ENCODE data around the gene GRAP2.
"Not testable (repeated sequence)": the region's sequence is repeated elsewhere in the genome, so short reads cannot be mapped to it uniquely, and the experiment has no call there.

The GRAP2 gene

GRCh38 chr22:39900306-39901227, at the start of gene GRAP2:
Gene GRAP2, plus strand, starts transcription at chr22:39901084. Its CDS starts 46,023 bp downstream, at chr22:39947107.
- no peak for DNase-seq

GRCh38 chr22:39851606-39852315, 49.1 kb upstream of the GRAP2 start:
- no peak for DNase-seq

- DNase-seq = no peak
These were observed 48.1 kb upstream of the GRAP2 start for GRCh38 chr22:39852799-39853198.

- DNase-seq = no peak
These were observed 44.3 kb upstream of the GRAP2 start for GRCh38 chr22:39856588-39856987.

- no peak for DNase-seq
These were observed 40.8 kb upstream of the GRAP2 start for GRCh38 chr22:39859903-39860588.

- DNase-seq = no peak
These were observed 32.1 kb upstream of the GRAP2 start for GRCh38 chr22:39868741-39869140.

GRCh38 chr22:39869797-39870196, 31.1 kb upstream of the GRAP2 start:
- DNase-seq = not testable (repeated sequence)

GRCh38 chr22:39871008-39871798, 29.7 kb upstream of the GRAP2 start:
- no peak for DNase-seq

- no peak for DNase-seq
These were observed 28.3 kb upstream of the GRAP2 start for GRCh38 chr22:39872548-39872947.

- no peak for DNase-seq
These were observed 26.9 kb upstream of the GRAP2 start for GRCh38 chr22:39873965-39874364.

GRCh38 chr22:39875176-39875885, 25.6 kb upstream of the GRAP2 start:
- DNase-seq = not testable (repeated sequence)

GRCh38 chr22:39877079-39877845, 23.6 kb upstream of the GRAP2 start:
- DNase-seq = no peak

- DNase-seq = no peak
These were observed 20.2 kb upstream of the GRAP2 start for GRCh38 chr22:39880722-39881121.

GRCh38 chr22:39883057-39883456, 17.8 kb upstream of the GRAP2 start:
- no peak for DNase-seq

GRCh38 chr22:39889924-39890323, 11.0 kb upstream of the GRAP2 start:
- not testable (repeated sequence) for DNase-seq

- DNase-seq = no peak
These were observed 7.4 kb upstream of the GRAP2 start, which contains the start of gene ENTHD1 for GRCh38 chr22:39893526-39893925. Gene ENTHD1, minus strand, starts transcription at chr22:39893760. Its CDS starts 6,012 bp downstream, at chr22:39887748.

- DNase-seq = no peak
These were observed 6.3 kb upstream of the GRAP2 start for GRCh38 chr22:39894554-39895092.

GRCh38 chr22:39895682-39896081, 5.2 kb upstream of the GRAP2 start:
- no peak for DNase-seq

GRCh38 chr22:39896313-39896996, 4.4 kb upstream of the GRAP2 start:
- no peak for DNase-seq

- no peak for DNase-seq
These were observed 3.0 kb upstream of the GRAP2 start for GRCh38 chr22:39897841-39898240.
